Ovary (tissue), 9 donors: ENCODE results near the gene SMCHD1. TPM values are rescaled to one million over a fixed set of nuclear protein-coding genes. Genes with fewer than 3 reads are reported as not detected.
A peak's percentile ranks its signal among the peaks of the same experiment; 100 is the strongest.
"Not testable (repeated sequence)": the region's sequence is repeated elsewhere in the genome, so short reads cannot be mapped to it uniquely, and the experiment has no call there.

Source experiments
- DNase-seq, 5 donors: peaks; one replicate each; pipeline ENCODE4 v3.0.0-alpha.2; 2019 to 2020
- H3K27ac ChIP-seq, 2 donors: fragments of 200-600 bp; one replicate each; pipeline versions ENCODE4 v1.5.1 to v1.8.0; 2019 to 2022
- H3K27me3 ChIP-seq: fragments of 200-600 bp; one replicate; pipeline ENCODE4 v1.8.0; 2022
- H3K36me3 ChIP-seq: fragments of 200-600 bp; sonication (generic); one replicate; pipeline ENCODE4 v1.5.1; 2019
- H3K4me1 ChIP-seq: one replicate; pipeline ENCODE4 v1.8.1; 2013; ENCODE audit warnings: mild to moderate bottlenecking, moderate library complexity; ENCODE audit not compliant: insufficient read depth
- H3K4me3 ChIP-seq: fragments of 200-600 bp; sonication (generic); one replicate; pipeline ENCODE4 v1.5.1; 2017
- H3K9me3 ChIP-seq, 2 donors: fragments of 200-600 bp in 1 of 2; sonication (generic) in 1 of 2; one replicate each; pipeline versions ENCODE4 v1.5.1 to v1.8.1; 2013 to 2019; ENCODE audit warnings: mild to moderate bottlenecking in 1 of 2, moderate library complexity in 1 of 2
- CTCF ChIP-seq, 3 donors: fragments of 450-650 bp in 2 of 3; fragments of 200-600 bp in 1 of 3; IDR thresholded peaks; one replicate each; pipeline versions ENCODE4 v1.5.1 to v1.8.0; 2016 to 2022; ENCODE audit warnings: antibody characterized with exemption in 3 of 3, mild to moderate bottlenecking in 1 of 3
- EP300 ChIP-seq: sonication (generic); formaldehyde crosslinking; IDR thresholded peaks from one replicate; pipeline ENCODE4 v1.6.1; 2017; ENCODE audit warnings: antibody characterized with exemption
- POLR2A ChIP-seq: fragments of 450-650 bp; IDR thresholded peaks from one replicate; pipeline ENCODE4 v1.6.1; 2017; ENCODE audit warnings: antibody characterized with exemption, mild to moderate bottlenecking, moderate library complexity
- WGBS, 3 donors: extraction: QIAGEN DNeasy Blood & Tissue Kit in 1 of 3; methylation state at CpG; one replicate each; pipeline versions ENCODE4 v1.1.5 to v1.1.7; 2013 to 2017; 5-methylcytosine and 5-hydroxymethylcytosine counted together
- intact Hi-C, 4 donors: fragments of 100-400 bp; cut with DNase I; formaldehyde crosslinking; loops; one replicate each; pipeline versions ENCODE4 v1.11.0 to v1.15.1; 2022 to 2023
- polyA plus RNA-seq, 2 donors: library from polyadenylated mRNA; stranded (reverse); fragments of 200-250 nt in 1 of 2; fragments of 350-450 nt in 1 of 2; fragmentation: Illumina TruSeq in 1 of 2; extraction: RNeasy Lipid Tissue Mini Kit (QIAGEN cat#74804) in 1 of 2; gene quantifications; one replicate each; pipeline ENCODE4 v1.2.3, GENCODE V29; 2013 to 2014
- total RNA-seq, 7 donors: library from RNA; depleted of rRNA in 2 of 7; stranded (reverse); fragments of >200 nt in 2 of 7; fragmentation: NEBNext Ultra II Directional in 3 of 7; extraction: Animal tissue kit (Norgen Biotek cat#: 25700) in 3 of 7; gene quantifications; one replicate each; pipeline versions ENCODE4 v1.1.0 to v1.2.4, GENCODE V29; 2016 to 2023
- donor health status: DM: no; HTN: no; CAD: no; lungs with moderate emphysema.
- donor health status: DM: no; HTN: no; CAD: no.
- donor health status: Bipolar disorder and iron deficiency.
- donor health status: DM: yes; HTN: yes; CAD: no.
- donor health status: DM: no; HTN: no; CAD: no.
- donor health status: DM: yes; HTN: yes; CAD: no.

The SMCHD1 gene
- total and polyA plus RNA-seq, 9 donors: 15.6 to 82.7 (median 50.9) TPM

- Histone ChIP-seq H3K36me3 (no peaks in the 10 kb centered on the region), H3K4me3 (peak overlapping the region; percentile 96), H3K4me1 (peaks cover 7% of the 10 kb centered on the region), H3K27ac (peak overlapping the region; percentile 98 to 99), H3K27me3 (no peaks in the 10 kb centered on the region), H3K9me3 (no peaks in the 10 kb centered on the region)
- WGBS, 3 donors: 0% methylated on average over 47 to 49 of the region's 49 CpGs
- TF ChIP-seq CTCF (IDR thresholded peaks at IDR 0.05) (no peak), EP300 (no peak), POLR2A (no peak)
- intact Hi-C loops: loop anchor here in 1 of 4 donors (5.0 to 10.0 kb wide), 2 partner anchors 82 to 356 kb away; partner anchors contain the start of genes LPIN2, METTL4 and NDC80
- DNase-seq: peak; percentile 47 to 77 (median 64)
Measured at GRCh38 chr18:2656237-2656980, 883 bp downstream of the SMCHD1 start.

GRCh38 chr18:2656981-2657512 lies 1.5 kb downstream of the SMCHD1 start:
- H3K4me1 ChIP-seq: peaks cover 7% of the 10 kb centered on the region
- intact Hi-C loops: loop anchor here in 1 of 4 donors (5.0 to 10.0 kb wide), 2 partner anchors 82 to 355 kb away; partner anchors contain the start of genes LPIN2, METTL4 and NDC80
- 2 to 3% (median 3%) methylated on average over 12 of the region's 12 CpGs for WGBS, 3 donors
- H3K4me3 ChIP-seq: peak overlapping the region; percentile 96
- H3K27ac ChIP-seq: peak overlapping the region in 1 of 2 donors; percentile 98
- no peaks in the 10 kb centered on the region for H3K9me3 ChIP-seq
- no peaks in the 10 kb centered on the region for H3K36me3 ChIP-seq
- TF ChIP-seq POLR2A: no peak
- no peak for TF ChIP-seq EP300
- no peak for TF ChIP-seq CTCF (IDR thresholded peaks at IDR 0.05)
- H3K27me3 ChIP-seq: no peaks in the 10 kb centered on the region
- DNase-seq: no peak

- intact Hi-C loops: loop anchor here in 1 of 4 donors (5.0 to 10.0 kb wide), 2 partner anchors 83 to 354 kb away; partner anchors contain the start of genes LPIN2, METTL4 and NDC80
- WGBS, 3 donors: 27 to 42% (median 30%) methylated on average over 12 of the region's 12 CpGs
- Histone ChIP-seq H3K36me3 (no peaks in the 10 kb centered on the region), H3K4me3 (peak overlapping the region; percentile 96), H3K4me1 (peaks cover 7% of the 10 kb centered on the region), H3K27me3 (no peaks in the 10 kb centered on the region), H3K27ac (no peak overlapping the region), H3K9me3 (no peaks in the 10 kb centered on the region)
- no peak for TF ChIP-seq POLR2A
- TF ChIP-seq CTCF (IDR thresholded peaks at IDR 0.05): no peak
- no peak for TF ChIP-seq EP300
- no peak for DNase-seq
Measured at GRCh38 chr18:2657788-2658458, 2.4 kb downstream of the SMCHD1 start.

- H3K4me3 ChIP-seq, DNase-seq, intact Hi-C loops, H3K36me3 ChIP-seq, H3K27me3 ChIP-seq, H3K9me3 ChIP-seq, H3K27ac ChIP-seq: not testable (repeated sequence)
- WGBS, 3 donors: 93 to 96% (median 93%) methylated on average over 3 of the region's 3 CpGs
- H3K4me1 ChIP-seq: peaks cover 11% of the 10 kb centered on the region
Measured at GRCh38 chr18:2660849-2661248, 5.3 kb downstream of the SMCHD1 start.

- H3K27ac ChIP-seq, H3K36me3 ChIP-seq, H3K4me3 ChIP-seq, H3K27me3 ChIP-seq, DNase-seq, intact Hi-C loops, H3K9me3 ChIP-seq: not testable (repeated sequence)
- WGBS, 3 donors: 89 to 93% (median 89%) methylated on average over 7 of the region's 7 CpGs
- H3K4me1 ChIP-seq: peaks cover 11% of the 10 kb centered on the region
Measured at GRCh38 chr18:2662288-2662687, 6.8 kb downstream of the SMCHD1 start.
